K562 (cell line): Measurements from ENCODE around the gene RPN1. TPM values are rescaled to one million over a fixed set of nuclear protein-coding genes. Genes with fewer than 3 reads are reported as not detected.

ENCODE experiments used
- CXXC5 ChIP-seq: fragments of 250-450 bp; sonication (Bioruptor Pico); IDR thresholded peaks from 2 replicates; pipeline ENCODE4 v1.8.0; 2022; ENCODE audit warnings: inconsistent platforms, mild to moderate bottlenecking, moderate library complexity
- ERF ChIP-seq: fragments of 450-650 bp; formaldehyde crosslinking; IDR thresholded peaks from 2 replicates; pipeline ENCODE4 v1.4.0; 2020; ENCODE audit warnings: mild to moderate bottlenecking, mixed read lengths
- FOXA3 ChIP-seq, 2 experiments: fragments of 450-650 bp in 1 of 2; sonication (generic) in 1 of 2; formaldehyde crosslinking; IDR thresholded peaks in 1 of 2; conservative IDR thresholded peaks in 1 of 2; 2 replicates each; pipeline versions ENCODE4 v1.4.0 to v1.8.0; 2020 to 2022; ENCODE audit warnings: mild to moderate bottlenecking in 2 of 2, missing genetic modification reagents in 1 of 2
- FOXP1 ChIP-seq: sonication (generic); formaldehyde crosslinking; IDR thresholded peaks from 2 replicates; pipeline ENCODE4 v1.8.0; 2022; ENCODE audit warnings: mild to moderate bottlenecking, missing genetic modification reagents
- GATAD2A ChIP-seq: fragments of 450-650 bp; IDR thresholded peaks from 2 replicates; pipeline ENCODE4 v1.6.1; 2017
- KDM4B ChIP-seq, 2 experiments: fragments of 450-650 bp in 1 of 2; sonication (generic) in 1 of 2; IDR thresholded peaks; 2 replicates each; pipeline ENCODE4 v1.6.1; 2016 to 2017; ENCODE audit warnings: borderline replicate concordance in 2 of 2, antibody characterized with exemption in 1 of 2, low read depth in 1 of 2, mild to moderate bottlenecking in 1 of 2
- NCOA6 ChIP-seq: fragments of 450-650 bp; IDR thresholded peaks from 2 replicates; pipeline ENCODE4 v1.6.1; 2017; ENCODE audit warnings: mild to moderate bottlenecking
- NRF1 ChIP-seq, 2 experiments: fragments of 450-650 bp; IDR thresholded peaks in 1 of 2; conservative IDR thresholded peaks in 1 of 2; 2 replicates each; pipeline ENCODE4 v1.6.1; 2014; ENCODE audit warnings: mild to moderate bottlenecking in 2 of 2
- REST ChIP-seq, 2 experiments: fragments of 450-650 bp; formaldehyde crosslinking in 1 of 2; IDR thresholded peaks; 2 replicates each; pipeline versions ENCODE4 v1.4.0 to v1.6.1; 2014 to 2020; ENCODE audit warnings: mild to moderate bottlenecking in 2 of 2, borderline replicate concordance in 1 of 2, low read depth in 1 of 2
- SLC30A9 ChIP-seq: fragments of 250-450 bp; sonication (Bioruptor Pico); IDR thresholded peaks from 2 replicates; pipeline ENCODE4 v1.8.0; 2022; ENCODE audit warnings: mild to moderate bottlenecking, moderate library complexity
- polyA plus RNA-seq, 8 experiments: library from polyadenylated mRNA; depleted of rRNA in 4 of 8; stranded (reverse) in 5 of 8; unstranded in 3 of 8; fragments of >200 nt; fragmentation: Nextera tagmentation in 2 of 8; fragmentation: Illumina TruSeq in 1 of 8; extraction: Ambion mirVana in 2 of 8; extraction: Trizol in 1 of 8; gene quantifications; 2 replicates each; pipeline versions ENCODE4 v1.2.1 to v1.2.3, GENCODE V29; 2011 to 2014; ENCODE audit warnings: inconsistent platforms in 1 of 8, missing spikeins in 1 of 8
- total RNA-seq, 7 experiments: library from RNA; depleted of rRNA in 6 of 7; stranded (reverse); fragments of >200 nt in 6 of 7; fragmentation: Illumina TruSeq in 2 of 7; extraction: Trizol in 2 of 7; gene quantifications; 2 replicates each; pipeline versions ENCODE4 v1.2.1 to v1.2.3, GENCODE V29; 2011 to 2021; ENCODE audit warnings: low replicate concordance in 1 of 7
- TF ChIP-seq, protein P1 (sequence below): sonication (generic); formaldehyde crosslinking; IDR thresholded peaks from 2 replicates; pipeline ENCODE4 v1.5.0; 2020; ENCODE audit warnings: missing genetic modification reagents
- TF ChIP-seq, protein P2 (sequence below): sonication (generic); formaldehyde crosslinking; IDR thresholded peaks from 2 replicates; pipeline ENCODE4 v1.8.0; 2022; ENCODE audit warnings: missing genetic modification reagents, mild to moderate bottlenecking, borderline replicate concordance

RPN1 gene
- total and polyA plus RNA-seq, 9 of the 15 experiments (the other 6 are each of a cell fraction or from before 2014, with no cell fraction given) = 39.5 to 300 (median 148) TPM

- TF ChIP-seq, protein P1, sequence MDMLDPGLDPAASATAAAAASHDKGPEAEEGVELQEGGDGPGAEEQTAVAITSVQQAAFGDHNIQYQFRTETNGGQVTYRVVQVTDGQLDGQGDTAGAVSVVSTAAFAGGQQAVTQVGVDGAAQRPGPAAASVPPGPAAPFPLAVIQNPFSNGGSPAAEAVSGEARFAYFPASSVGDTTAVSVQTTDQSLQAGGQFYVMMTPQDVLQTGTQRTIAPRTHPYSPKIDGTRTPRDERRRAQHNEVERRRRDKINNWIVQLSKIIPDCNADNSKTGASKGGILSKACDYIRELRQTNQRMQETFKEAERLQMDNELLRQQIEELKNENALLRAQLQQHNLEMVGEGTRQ = no peak
- no peak for TF ChIP-seq FOXA3 (CRISPR knock-in tag; conservative IDR thresholded peaks at IDR 0.05 in 1 of 2, IDR thresholded peaks at IDR 0.05 in 1 of 2)
- TF ChIP-seq, protein P2, sequence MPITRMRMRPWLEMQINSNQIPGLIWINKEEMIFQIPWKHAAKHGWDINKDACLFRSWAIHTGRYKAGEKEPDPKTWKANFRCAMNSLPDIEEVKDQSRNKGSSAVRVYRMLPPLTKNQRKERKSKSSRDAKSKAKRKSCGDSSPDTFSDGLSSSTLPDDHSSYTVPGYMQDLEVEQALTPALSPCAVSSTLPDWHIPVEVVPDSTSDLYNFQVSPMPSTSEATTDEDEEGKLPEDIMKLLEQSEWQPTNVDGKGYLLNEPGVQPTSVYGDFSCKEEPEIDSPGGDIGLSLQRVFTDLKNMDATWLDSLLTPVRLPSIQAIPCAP (CRISPR knock-in tag) = no peak
- no peak for TF ChIP-seq KDM4B (IDR thresholded peaks at IDR 0.05; ENCODE audit: borderline replicate concordance in 2 of 2, low read depth in 1 of 2)
- no peak for TF ChIP-seq ERF (CRISPR knock-in tag)
- no peak for TF ChIP-seq NCOA6
- no peak for TF ChIP-seq FOXP1 (CRISPR knock-in tag)
- no peak for TF ChIP-seq NRF1 (conservative IDR thresholded peaks at IDR 0.05 in 1 of 2, IDR thresholded peaks at IDR 0.05 in 1 of 2)
- no peak for TF ChIP-seq REST (IDR thresholded peaks at IDR 0.05; ENCODE audit: borderline replicate concordance)
- no peak for TF ChIP-seq REST (CRISPR knock-in tag; IDR thresholded peaks at IDR 0.05; ENCODE audit: low read depth)
- TF ChIP-seq GATAD2A = no peak
- TF ChIP-seq SLC30A9 = no peak
- no peak for TF ChIP-seq CXXC5 (CRISPR knock-in tag)
Measured at GRCh38 chr3:128618398-128618726, 32.3 kb downstream of the RPN1 start (continued).
